Spinal cord (tissue), 10 donors: ENCODE data around the gene SLIRP. TPM values are rescaled to one million over a fixed set of nuclear protein-coding genes. Genes with fewer than 3 reads are reported as not detected.
A peak's percentile ranks its signal among the peaks of the same experiment; 100 is the strongest.
"Not testable (repeated sequence)": the region's sequence is repeated elsewhere in the genome, so short reads cannot be mapped to it uniquely, and the experiment has no call there.

ENCODE experiments used
- DNase-seq, 6 donors: peaks; one replicate each; pipeline versions ENCODE4 v3.0.0 to v3.0.0-alpha.2; 2013 to 2015; ENCODE audit warnings: low spot score in 6 of 6, low read depth in 4 of 6
- H3K27ac ChIP-seq: one replicate; pipeline ENCODE4 v1.5.1; 2013; ENCODE audit warnings: low read depth, low read length, control low read depth
- H3K27me3 ChIP-seq: one replicate; pipeline ENCODE4 v1.6.1; 2013; ENCODE audit warnings: low read length; ENCODE audit not compliant: control insufficient read depth, insufficient read depth
- H3K36me3 ChIP-seq: one replicate; pipeline ENCODE4 v1.6.1; 2013; ENCODE audit warnings: low read length; ENCODE audit not compliant: control insufficient read depth, insufficient read depth
- H3K4me1 ChIP-seq: one replicate; pipeline ENCODE4 v1.6.1; 2013; ENCODE audit warnings: low read length; ENCODE audit not compliant: control insufficient read depth, insufficient read depth
- H3K4me3 ChIP-seq: one replicate; pipeline ENCODE4 v1.5.1; 2013; ENCODE audit warnings: low read depth, low read length, control low read depth
- H3K9me3 ChIP-seq: one replicate; pipeline ENCODE4 v1.6.1; 2013; ENCODE audit warnings: low read length; ENCODE audit not compliant: control insufficient read depth, insufficient read depth
- WGBS: methylation state at CpG from one replicate; pipeline ENCODE4 v1.1.5; 2013; ENCODE audit warnings: missing lambda C conversion rate; ENCODE audit not compliant: insufficient coverage; 5-methylcytosine and 5-hydroxymethylcytosine counted together
- polyA plus RNA-seq, 2 donors: library from polyadenylated mRNA; unstranded; fragments of 120-200 nt; gene quantifications; one replicate each; pipeline ENCODE4 v1.2.1, GENCODE V29; 2013; ENCODE audit not compliant: insufficient read length in 2 of 2
- total RNA-seq, 2 donors: library from RNA; depleted of rRNA in 1 of 2; stranded (reverse); fragments of 120-200 nt in 1 of 2; fragments of >200 nt in 1 of 2; gene quantifications; one replicate each; pipeline versions ENCODE4 v1.2.3 to v1.2.4, GENCODE V29; 2013 to 2014
- donor health status: healthy.

SLIRP gene
- total and polyA plus RNA-seq, 4 donors = 73.5 to 188 (median 120) TPM

GRCh38 chr14:77730976-77731497 lies 23.1 kb downstream of the SLIRP start:
- no peak overlapping the region for H3K4me3 ChIP-seq
- no peaks in the 10 kb centered on the region for H3K4me1 ChIP-seq
- peaks cover 54% of the 10 kb centered on the region for H3K36me3 ChIP-seq
- no peak for DNase-seq
- no peaks in the 10 kb centered on the region for H3K9me3 ChIP-seq
- no peaks in the 10 kb centered on the region for H3K27me3 ChIP-seq
- no CpG with 5 or more reads among the region's 3 CpGs for WGBS
- H3K27ac ChIP-seq = no peak overlapping the region

- H3K27ac ChIP-seq = no peak overlapping the region
- no CpG with 5 or more reads among the region's 7 CpGs for WGBS
- no peaks in the 10 kb centered on the region for H3K4me1 ChIP-seq
- H3K9me3 ChIP-seq = no peaks in the 10 kb centered on the region
- H3K4me3 ChIP-seq = no peak overlapping the region
- DNase-seq = no peak
- no peaks in the 10 kb centered on the region for H3K27me3 ChIP-seq
- H3K36me3 ChIP-seq = peaks cover 43% of the 10 kb centered on the region
Measured at GRCh38 chr14:77738559-77739250, 30.8 kb downstream of the SLIRP start.

- Histone ChIP-seq H3K36me3 (peaks cover 35% of the 10 kb centered on the region), H3K9me3 (no peaks in the 10 kb centered on the region), H3K27me3 (no peaks in the 10 kb centered on the region), H3K4me1 (no peaks in the 10 kb centered on the region), H3K4me3 (no peak overlapping the region), H3K27ac (no peak overlapping the region)
- no peak for DNase-seq
- WGBS = no CpG with 5 or more reads among the region's 2 CpGs
Measured at GRCh38 chr14:77741438-77741837, 33.5 kb downstream of the SLIRP start.

- WGBS = 100% methylated on average over 1 of the region's 4 CpGs
- Histone ChIP-seq H3K27ac (no peak overlapping the region), H3K4me1 (no peaks in the 10 kb centered on the region), H3K4me3 (no peak overlapping the region), H3K36me3 (peaks cover 34% of the 10 kb centered on the region), H3K27me3 (no peaks in the 10 kb centered on the region), H3K9me3 (no peaks in the 10 kb centered on the region)
- DNase-seq = no peak
Measured at GRCh38 chr14:77746064-77746702, 38.3 kb downstream of the SLIRP start.

GRCh38 chr14:77747425-77747824 lies 39.5 kb downstream of the SLIRP start:
- peaks cover 36% of the 10 kb centered on the region for H3K36me3 ChIP-seq
- WGBS = 95% methylated on average over 22 of the region's 33 CpGs
- not testable (repeated sequence) for H3K27ac ChIP-seq, H3K27me3 ChIP-seq, DNase-seq, H3K9me3 ChIP-seq, H3K4me1 ChIP-seq, H3K4me3 ChIP-seq

- no CpG with 5 or more reads among the region's 2 CpGs for whole genome bisulfite sequencing
- Histone ChIP-seq H3K36me3 (peaks cover 37% of the 10 kb centered on the region), H3K4me1 (no peaks in the 10 kb centered on the region), H3K27me3 (no peaks in the 10 kb centered on the region), H3K4me3 (no peak overlapping the region), H3K9me3 (no peaks in the 10 kb centered on the region), H3K27ac (no peak overlapping the region)
- DNase-seq = no peak
Measured at GRCh38 chr14:77752266-77752665, 44.4 kb downstream of the SLIRP start.

- DNase-seq = no peak
- no CpG with 5 or more reads among the region's 3 CpGs for WGBS
- Histone ChIP-seq H3K4me3 (no peak overlapping the region), H3K9me3 (no peaks in the 10 kb centered on the region), H3K27ac (no peak overlapping the region), H3K36me3 (peaks cover 34% of the 10 kb centered on the region), H3K27me3 (no peaks in the 10 kb centered on the region), H3K4me1 (no peaks in the 10 kb centered on the region)
Measured at GRCh38 chr14:77752799-77753516, 45.1 kb downstream of the SLIRP start.

- WGBS = under 1% methylated on average over 57 of the region's 60 CpGs
- Histone ChIP-seq H3K27me3 (no peaks in the 10 kb centered on the region), H3K9me3 (no peaks in the 10 kb centered on the region), H3K4me3 (peak within 1 kb of the TSS; percentile 98), H3K27ac (peak within 1 kb of the TSS; percentile 98), H3K36me3 (peaks cover 10% of the 10 kb centered on the region), H3K4me1 (peaks cover 9% of the 10 kb centered on the region)
- DNase-seq = peak; percentile 71 to 99 (median 91)
Measured at GRCh38 chr14:77760381-77761204, 52.7 kb downstream of the SLIRP start, which contains the start of gene SNW1. Gene SNW1, minus strand, starts transcription at chr14:77761156. Its CDS starts 29 bp downstream, at chr14:77761127.
